DND-41 (cell line): ENCODE results near the gene PCDHGA12.

Experiments
- ATAC-seq: fragments of 200-7000 bp; cut with Tn5 transposase; 3 replicates; pipeline ENCODE4 v1.9.1; 2021; ENCODE audit warnings: low read depth; ENCODE audit not compliant: insufficient read depth
- DNase-seq: peaks from one replicate; pipeline ENCODE4 v3.0.0-alpha.2; 2020
- H2AFZ ChIP-seq: 2 replicates; pipeline ENCODE4 v1.6.0; 2012; ENCODE audit warnings: low read depth, low read length
- H3K27ac ChIP-seq: 2 replicates; pipeline ENCODE4 v1.5.1; 2012; ENCODE audit warnings: low read length, inconsistent platforms
- H3K27me3 ChIP-seq: fragments of 200-600 bp; sonication (generic); 2 replicates; pipeline ENCODE4 v1.6.0; 2012; ENCODE audit warnings: low read length, mild to moderate bottlenecking, inconsistent platforms; ENCODE audit not compliant: insufficient read depth, poor library complexity
- H3K36me3 ChIP-seq: 2 replicates; pipeline ENCODE4 v1.5.1; 2012; ENCODE audit warnings: low read length, inconsistent platforms; ENCODE audit not compliant: insufficient read depth
- H3K4me1 ChIP-seq: 2 replicates; pipeline ENCODE4 v1.5.1; 2012; ENCODE audit warnings: mild to moderate bottlenecking, low read length; ENCODE audit not compliant: insufficient read depth
- H3K4me2 ChIP-seq: 2 replicates; pipeline ENCODE4 v1.6.0; 2012; ENCODE audit warnings: mild to moderate bottlenecking, moderate library complexity, low read length, inconsistent platforms; ENCODE audit not compliant: insufficient read depth
- H3K4me3 ChIP-seq, 2 experiments: fragments of 200-600 bp in 1 of 2; shearing (Covaris generic) in 1 of 2; 2 replicates each; pipeline ENCODE4 v1.5.1; 2012 to 2016; ENCODE audit warnings: inconsistent platforms in 2 of 2, low read length in 2 of 2, mild to moderate bottlenecking in 2 of 2, low read depth in 1 of 2, moderate library complexity in 1 of 2
- H3K79me2 ChIP-seq: 2 replicates; pipeline ENCODE4 v1.6.0; 2012; ENCODE audit warnings: low read length, inconsistent platforms; ENCODE audit not compliant: insufficient read depth
- H3K9ac ChIP-seq: 2 replicates; pipeline ENCODE4 v1.6.0; 2012; ENCODE audit warnings: low read depth, mild to moderate bottlenecking, inconsistent platforms, low read length, moderate library complexity
- H3K9me3 ChIP-seq: 2 replicates; pipeline ENCODE4 v1.5.1; 2012; ENCODE audit warnings: low read length, moderate library complexity, mild to moderate bottlenecking, inconsistent platforms; ENCODE audit not compliant: insufficient read depth, severe bottlenecking
- H4K20me1 ChIP-seq: 2 replicates; pipeline ENCODE4 v1.6.0; 2012; ENCODE audit warnings: low read length; ENCODE audit not compliant: insufficient read depth
- EZH2 ChIP-seq: IDR thresholded peaks from 3 replicates; pipeline ENCODE4 v1.6.1; 2012; ENCODE audit warnings: borderline replicate concordance, low read depth, mild to moderate bottlenecking, moderate library complexity, low read length, inconsistent platforms; ENCODE audit not compliant: severe bottlenecking
- TF ChIP-seq, protein P1 (sequence below): IDR thresholded peaks from 2 replicates; pipeline ENCODE4 v1.5.1; 2012; ENCODE audit warnings: borderline replicate concordance, low read length, moderate library complexity, mild to moderate bottlenecking; ENCODE audit not compliant: poor library complexity, severe bottlenecking; ENCODE audit errors: extremely low read depth

Gene PCDHGA12

DNA sequence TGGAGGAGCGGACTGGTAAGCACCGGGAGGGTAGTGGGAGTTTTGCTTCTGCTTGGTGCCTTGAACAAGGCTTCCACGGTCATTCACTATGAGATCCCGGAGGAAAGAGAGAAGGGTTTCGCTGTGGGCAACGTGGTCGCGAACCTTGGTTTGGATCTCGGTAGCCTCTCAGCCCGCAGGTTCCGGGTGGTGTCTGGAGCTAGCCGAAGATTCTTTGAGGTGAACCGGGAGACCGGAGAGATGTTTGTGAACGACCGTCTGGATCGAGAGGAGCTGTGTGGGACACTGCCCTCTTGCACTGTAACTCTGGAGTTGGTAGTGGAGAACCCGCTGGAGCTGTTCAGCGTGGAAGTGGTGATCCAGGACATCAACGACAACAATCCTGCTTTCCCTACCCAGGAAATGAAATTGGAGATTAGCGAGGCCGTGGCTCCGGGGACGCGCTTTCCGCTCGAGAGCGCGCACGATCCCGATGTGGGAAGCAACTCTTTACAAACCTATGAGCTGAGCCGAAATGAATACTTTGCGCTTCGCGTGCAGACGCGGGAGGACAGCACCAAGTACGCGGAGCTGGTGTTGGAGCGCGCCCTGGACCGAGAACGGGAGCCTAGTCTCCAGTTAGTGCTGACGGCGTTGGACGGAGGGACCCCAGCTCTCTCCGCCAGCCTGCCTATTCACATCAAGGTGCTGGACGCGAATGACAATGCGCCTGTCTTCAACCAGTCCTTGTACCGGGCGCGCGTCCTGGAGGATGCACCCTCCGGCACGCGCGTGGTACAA, 46.0 kb downstream of the PCDHGA12 start:
- peak overlapping the region; percentile 12 to 61; a peak in 3 of 4 replicates for H3K4me3 ChIP-seq
- H2AFZ ChIP-seq = peak overlapping the region; percentile 62
- DNase-seq = peak; percentile 11
- ATAC-seq = peak; percentile 39
- H3K27ac ChIP-seq = no peak overlapping the region
- no peaks in the 10 kb centered on the region for H3K9me3 ChIP-seq
- peak overlapping the region; percentile 47 for H3K9ac ChIP-seq
- H3K4me2 ChIP-seq = peak overlapping the region; percentile 69
- H4K20me1 ChIP-seq = no peaks in the 10 kb centered on the region
- peaks cover 15% of the 10 kb centered on the region for H3K27me3 ChIP-seq
- H3K4me1 ChIP-seq = peaks cover 17% of the 10 kb centered on the region; the same call in 1 of the 2 replicates
- TF ChIP-seq EZH2 = no peak
- TF ChIP-seq, protein P1, sequence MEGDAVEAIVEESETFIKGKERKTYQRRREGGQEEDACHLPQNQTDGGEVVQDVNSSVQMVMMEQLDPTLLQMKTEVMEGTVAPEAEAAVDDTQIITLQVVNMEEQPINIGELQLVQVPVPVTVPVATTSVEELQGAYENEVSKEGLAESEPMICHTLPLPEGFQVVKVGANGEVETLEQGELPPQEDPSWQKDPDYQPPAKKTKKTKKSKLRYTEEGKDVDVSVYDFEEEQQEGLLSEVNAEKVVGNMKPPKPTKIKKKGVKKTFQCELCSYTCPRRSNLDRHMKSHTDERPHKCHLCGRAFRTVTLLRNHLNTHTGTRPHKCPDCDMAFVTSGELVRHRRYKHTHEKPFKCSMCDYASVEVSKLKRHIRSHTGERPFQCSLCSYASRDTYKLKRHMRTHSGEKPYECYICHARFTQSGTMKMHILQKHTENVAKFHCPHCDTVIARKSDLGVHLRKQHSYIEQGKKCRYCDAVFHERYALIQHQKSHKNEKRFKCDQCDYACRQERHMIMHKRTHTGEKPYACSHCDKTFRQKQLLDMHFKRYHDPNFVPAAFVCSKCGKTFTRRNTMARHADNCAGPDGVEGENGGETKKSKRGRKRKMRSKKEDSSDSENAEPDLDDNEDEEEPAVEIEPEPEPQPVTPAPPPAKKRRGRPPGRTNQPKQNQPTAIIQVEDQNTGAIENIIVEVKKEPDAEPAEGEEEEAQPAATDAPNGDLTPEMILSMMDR = no peak
- no peaks in the 10 kb centered on the region for H3K79me2 ChIP-seq
- no peaks in the 10 kb centered on the region for H3K36me3 ChIP-seq

DNA sequence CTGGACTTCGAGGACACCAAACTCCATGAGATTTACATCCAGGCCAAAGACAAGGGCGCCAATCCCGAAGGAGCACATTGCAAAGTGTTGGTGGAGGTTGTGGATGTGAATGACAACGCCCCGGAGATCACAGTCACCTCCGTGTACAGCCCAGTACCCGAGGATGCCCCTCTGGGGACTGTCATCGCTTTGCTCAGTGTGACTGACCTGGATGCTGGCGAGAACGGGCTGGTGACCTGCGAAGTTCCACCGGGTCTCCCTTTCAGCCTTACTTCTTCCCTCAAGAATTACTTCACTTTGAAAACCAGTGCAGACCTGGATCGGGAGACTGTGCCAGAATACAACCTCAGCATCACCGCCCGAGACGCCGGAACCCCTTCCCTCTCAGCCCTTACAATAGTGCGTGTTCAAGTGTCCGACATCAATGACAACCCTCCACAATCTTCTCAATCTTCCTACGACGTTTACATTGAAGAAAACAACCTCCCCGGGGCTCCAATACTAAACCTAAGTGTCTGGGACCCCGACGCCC, 46.8 kb downstream of the PCDHGA12 start:
- H2AFZ ChIP-seq = no peak overlapping the region
- no peak for ATAC-seq
- no peak overlapping the region for H3K27ac ChIP-seq
- no peaks in the 10 kb centered on the region for H3K9me3 ChIP-seq
- H4K20me1 ChIP-seq = no peaks in the 10 kb centered on the region
- no peak for DNase-seq
- peak overlapping the region in 1 of 2 experiments; percentile 61; a peak in 2 of 4 replicates for H3K4me3 ChIP-seq
- no peak overlapping the region for H3K9ac ChIP-seq
- H3K27me3 ChIP-seq = peaks cover 15% of the 10 kb centered on the region
- H3K79me2 ChIP-seq = no peaks in the 10 kb centered on the region
- peaks cover 17% of the 10 kb centered on the region; the same call in 1 of the 2 replicates for H3K4me1 ChIP-seq
- H3K4me2 ChIP-seq = peak overlapping the region; percentile 69; the same call in 1 of the 2 replicates
- TF ChIP-seq, protein P1 = no peak
- TF ChIP-seq EZH2 = no peak
- no peaks in the 10 kb centered on the region for H3K36me3 ChIP-seq

DNA sequence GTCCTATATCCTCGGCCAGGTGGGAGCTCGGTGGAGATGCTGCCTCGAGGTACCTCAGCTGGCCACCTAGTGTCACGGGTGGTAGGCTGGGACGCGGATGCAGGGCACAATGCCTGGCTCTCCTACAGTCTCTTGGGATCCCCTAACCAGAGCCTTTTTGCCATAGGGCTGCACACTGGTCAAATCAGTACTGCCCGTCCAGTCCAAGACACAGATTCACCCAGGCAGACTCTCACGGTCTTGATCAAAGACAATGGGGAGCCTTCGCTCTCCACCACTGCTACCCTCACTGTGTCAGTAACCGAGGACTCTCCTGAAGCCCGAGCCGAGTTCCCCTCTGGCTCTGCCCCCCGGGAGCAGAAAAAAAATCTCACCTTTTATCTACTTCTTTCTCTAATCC, 47.5 kb downstream of the PCDHGA12 start:
- Histone ChIP-seq H2AFZ (no peak overlapping the region), H3K36me3 (no peaks in the 10 kb centered on the region), H3K9me3 (no peaks in the 10 kb centered on the region), H3K4me3 (no peak overlapping the region), H3K27me3 (peaks cover 15% of the 10 kb centered on the region), H3K79me2 (no peaks in the 10 kb centered on the region), H3K9ac (no peak overlapping the region), H3K27ac (no peak overlapping the region), H3K4me1 (peaks cover 17% of the 10 kb centered on the region; the same call in 1 of the 2 replicates), H3K4me2 (no peak overlapping the region), H4K20me1 (no peaks in the 10 kb centered on the region)
- ATAC-seq (no peak), DNase-seq (no peak)
- TF ChIP-seq, protein P1 = no peak
- no peak for TF ChIP-seq EZH2
